HL-60 (cell line): ENCODE measurements around the gene FIS1.

Source experiments
- GABPA ChIP-seq: IDR thresholded peaks from 2 replicates; pipeline ENCODE4 v1.6.1; 2012; ENCODE audit warnings: low read depth
- POLR2AphosphoS5 ChIP-seq: IDR thresholded peaks from 2 replicates; pipeline ENCODE4 v1.6.1; 2012; ENCODE audit warnings: low read depth
- SPI1 ChIP-seq: IDR thresholded peaks from 2 replicates; pipeline ENCODE4 v1.6.1; 2012; ENCODE audit warnings: low read depth, mild to moderate bottlenecking, borderline replicate concordance
- TF ChIP-seq, protein P1 (sequence below): IDR thresholded peaks from one replicate; pipeline ENCODE4 v1.5.1; 2011; ENCODE audit warnings: low read length, control low read depth, inconsistent platforms; ENCODE audit not compliant: insufficient read depth
- TF ChIP-seq, protein P2 (sequence below): IDR thresholded peaks from 2 replicates; pipeline ENCODE4 v1.6.1; 2012; ENCODE audit warnings: low read depth; ENCODE audit not compliant: insufficient replicate concordance

DNA sequence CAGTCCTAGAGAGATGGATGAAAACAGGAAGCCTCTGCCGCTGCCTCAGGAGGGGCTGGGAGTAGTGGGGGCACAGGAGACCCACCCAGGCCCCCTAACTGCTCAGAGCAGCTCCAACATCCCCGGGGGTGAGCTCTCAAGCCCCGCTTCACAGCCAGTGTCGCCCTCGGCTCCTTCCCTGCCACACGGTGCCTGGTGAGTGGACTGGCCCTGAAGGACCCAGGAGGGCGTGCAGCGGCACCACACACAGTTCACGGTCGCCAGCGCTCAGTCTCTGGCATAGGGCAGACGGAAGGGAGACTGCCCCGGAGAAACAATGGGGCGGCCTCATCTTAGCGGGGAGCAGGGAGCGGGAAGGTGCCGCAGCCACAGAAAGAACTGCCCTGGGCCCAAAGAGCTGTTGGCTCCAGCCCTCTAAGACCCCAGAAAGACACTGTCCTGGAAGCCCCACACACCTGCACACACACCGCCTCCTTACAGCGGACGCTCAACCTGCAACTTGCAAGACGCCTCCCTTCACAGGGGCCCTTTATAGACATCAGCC is 8.5 kb downstream of the FIS1 start:
- TF ChIP-seq, protein P1, sequence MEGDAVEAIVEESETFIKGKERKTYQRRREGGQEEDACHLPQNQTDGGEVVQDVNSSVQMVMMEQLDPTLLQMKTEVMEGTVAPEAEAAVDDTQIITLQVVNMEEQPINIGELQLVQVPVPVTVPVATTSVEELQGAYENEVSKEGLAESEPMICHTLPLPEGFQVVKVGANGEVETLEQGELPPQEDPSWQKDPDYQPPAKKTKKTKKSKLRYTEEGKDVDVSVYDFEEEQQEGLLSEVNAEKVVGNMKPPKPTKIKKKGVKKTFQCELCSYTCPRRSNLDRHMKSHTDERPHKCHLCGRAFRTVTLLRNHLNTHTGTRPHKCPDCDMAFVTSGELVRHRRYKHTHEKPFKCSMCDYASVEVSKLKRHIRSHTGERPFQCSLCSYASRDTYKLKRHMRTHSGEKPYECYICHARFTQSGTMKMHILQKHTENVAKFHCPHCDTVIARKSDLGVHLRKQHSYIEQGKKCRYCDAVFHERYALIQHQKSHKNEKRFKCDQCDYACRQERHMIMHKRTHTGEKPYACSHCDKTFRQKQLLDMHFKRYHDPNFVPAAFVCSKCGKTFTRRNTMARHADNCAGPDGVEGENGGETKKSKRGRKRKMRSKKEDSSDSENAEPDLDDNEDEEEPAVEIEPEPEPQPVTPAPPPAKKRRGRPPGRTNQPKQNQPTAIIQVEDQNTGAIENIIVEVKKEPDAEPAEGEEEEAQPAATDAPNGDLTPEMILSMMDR = no peak
- TF ChIP-seq, protein P2, sequence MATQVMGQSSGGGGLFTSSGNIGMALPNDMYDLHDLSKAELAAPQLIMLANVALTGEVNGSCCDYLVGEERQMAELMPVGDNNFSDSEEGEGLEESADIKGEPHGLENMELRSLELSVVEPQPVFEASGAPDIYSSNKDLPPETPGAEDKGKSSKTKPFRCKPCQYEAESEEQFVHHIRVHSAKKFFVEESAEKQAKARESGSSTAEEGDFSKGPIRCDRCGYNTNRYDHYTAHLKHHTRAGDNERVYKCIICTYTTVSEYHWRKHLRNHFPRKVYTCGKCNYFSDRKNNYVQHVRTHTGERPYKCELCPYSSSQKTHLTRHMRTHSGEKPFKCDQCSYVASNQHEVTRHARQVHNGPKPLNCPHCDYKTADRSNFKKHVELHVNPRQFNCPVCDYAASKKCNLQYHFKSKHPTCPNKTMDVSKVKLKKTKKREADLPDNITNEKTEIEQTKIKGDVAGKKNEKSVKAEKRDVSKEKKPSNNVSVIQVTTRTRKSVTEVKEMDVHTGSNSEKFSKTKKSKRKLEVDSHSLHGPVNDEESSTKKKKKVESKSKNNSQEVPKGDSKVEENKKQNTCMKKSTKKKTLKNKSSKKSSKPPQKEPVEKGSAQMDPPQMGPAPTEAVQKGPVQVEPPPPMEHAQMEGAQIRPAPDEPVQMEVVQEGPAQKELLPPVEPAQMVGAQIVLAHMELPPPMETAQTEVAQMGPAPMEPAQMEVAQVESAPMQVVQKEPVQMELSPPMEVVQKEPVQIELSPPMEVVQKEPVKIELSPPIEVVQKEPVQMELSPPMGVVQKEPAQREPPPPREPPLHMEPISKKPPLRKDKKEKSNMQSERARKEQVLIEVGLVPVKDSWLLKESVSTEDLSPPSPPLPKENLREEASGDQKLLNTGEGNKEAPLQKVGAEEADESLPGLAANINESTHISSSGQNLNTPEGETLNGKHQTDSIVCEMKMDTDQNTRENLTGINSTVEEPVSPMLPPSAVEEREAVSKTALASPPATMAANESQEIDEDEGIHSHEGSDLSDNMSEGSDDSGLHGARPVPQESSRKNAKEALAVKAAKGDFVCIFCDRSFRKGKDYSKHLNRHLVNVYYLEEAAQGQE = no peak
- TF ChIP-seq POLR2AphosphoS5 = no peak
- TF ChIP-seq GABPA = no peak
- TF ChIP-seq SPI1 = no peak
